SK-N-SH (cell line): ENCODE data around the gene NHS. TPM values are rescaled to one million over a fixed set of nuclear protein-coding genes. Genes with fewer than 3 reads are reported as not detected.

ENCODE experiments used
- CTCF ChIA-PET: fragments of 300-600, 350-600 bp; formaldehyde crosslinking; extraction: SDS; loops from one replicate; lab custom pipeline; 2021; lab: Yijun Ruan, JAX
- POLR2A ChIA-PET: fragments of 350-600 bp; sonication (Branson Sonifier 250); formaldehyde crosslinking; extraction: SDS; loops from one replicate; lab custom pipeline; 2020; ENCODE audit warnings: antibody characterized with exemption, inconsistent platforms; lab: Yijun Ruan, JAX
- DNase-seq: peaks from one replicate; pipeline ENCODE4 v3.0.0; 2012
- H2AFZ ChIP-seq: fragments of 200-600 bp; sonication (generic); 2 replicates; pipeline ENCODE4 v1.8.1; 2016; ENCODE audit warnings: antibody characterized with exemption, mild to moderate bottlenecking, low read depth
- H3F3A ChIP-seq: fragments of 200-600 bp; sonication (generic); replicated peaks from 2 replicates; pipeline ENCODE3; 2016; ENCODE audit warnings: antibody characterized with exemption, mild to moderate bottlenecking; ENCODE audit not compliant: insufficient read depth
- H3K27ac ChIP-seq, 2 experiments: fragments of 200-500 bp in 1 of 2; fragments of 200-600 bp in 1 of 2; sonication (Bioruptor generic) in 1 of 2; sonication (generic), shearing (Covaris generic) in 1 of 2; 2 replicates each; pipeline versions ENCODE4 v1.5.1 to v1.6.1; 2014 to 2016; ENCODE audit warnings: low read depth in 2 of 2, inconsistent platforms in 1 of 2, low read length in 1 of 2, mild to moderate bottlenecking in 1 of 2, mixed read lengths in 1 of 2
- H3K27me3 ChIP-seq: fragments of 200-600 bp; sonication (generic), shearing (Covaris generic); 2 replicates; pipeline ENCODE4 v1.6.1; 2016; ENCODE audit warnings: mixed run types; ENCODE audit not compliant: insufficient read depth
- H3K36me3 ChIP-seq, 2 experiments: fragments of 200-500 bp in 1 of 2; fragments of 200-600 bp in 1 of 2; sonication (Bioruptor generic) in 1 of 2; sonication (generic) in 1 of 2; replicated peaks in 1 of 2; 2 replicates each; pipeline versions ENCODE3 to v1.5.1; 2014 to 2016; ENCODE audit warnings: low read length in 1 of 2, mild to moderate bottlenecking in 1 of 2; ENCODE audit not compliant: insufficient read depth in 2 of 2, control insufficient read depth in 1 of 2
- H3K4me1 ChIP-seq, 2 experiments: fragments of 200-500 bp in 1 of 2; fragments of 200-600 bp in 1 of 2; sonication (Bioruptor generic) in 1 of 2; sonication (generic), shearing (Covaris generic) in 1 of 2; 2 replicates each; pipeline versions ENCODE4 v1.5.1 to v1.6.1; 2014 to 2016; ENCODE audit warnings: low read depth in 1 of 2, low read length in 1 of 2, mixed run types in 1 of 2; ENCODE audit not compliant: insufficient read depth in 2 of 2, control insufficient read depth in 1 of 2
- H3K4me2 ChIP-seq: fragments of 200-600 bp; sonication (generic), shearing (Covaris generic); 2 replicates; pipeline ENCODE4 v1.6.1; 2017; ENCODE audit warnings: mixed run types
- H3K4me3 ChIP-seq, 2 experiments: fragments of 200-500 bp in 1 of 2; fragments of 200-600 bp in 1 of 2; sonication (Bioruptor generic) in 1 of 2; sonication (generic), shearing (Covaris generic) in 1 of 2; 2 replicates each; pipeline versions ENCODE4 v1.5.1 to v1.8.1; 2014 to 2016; ENCODE audit warnings: low read depth in 2 of 2, inconsistent platforms in 1 of 2, low read length in 1 of 2, mild to moderate bottlenecking in 1 of 2, mixed read lengths in 1 of 2, moderate library complexity in 1 of 2
- H3K79me2 ChIP-seq: fragments of 200-600 bp; sonication (generic); 2 replicates; pipeline ENCODE4 v1.8.1; 2017; ENCODE audit warnings: mild to moderate bottlenecking; ENCODE audit not compliant: insufficient read depth
- H3K9ac ChIP-seq: fragments of 200-600 bp; sonication (generic); 2 replicates; pipeline ENCODE4 v1.6.1; 2017; ENCODE audit warnings: mixed run types
- H3K9me2 ChIP-seq: fragments of 200-600 bp; sonication (generic); 2 replicates; pipeline ENCODE4 v1.6.1; 2017; ENCODE audit warnings: mixed run types
- H3K9me3 ChIP-seq: fragments of 200-600 bp; sonication (generic); 2 replicates; pipeline ENCODE4 v1.6.1; 2017; ENCODE audit warnings: mixed run types, mild to moderate bottlenecking, moderate library complexity
- H4K20me1 ChIP-seq: fragments of 200-600 bp; sonication (generic); 2 replicates; pipeline ENCODE4 v1.6.1; 2017; ENCODE audit warnings: mild to moderate bottlenecking, mixed run types; ENCODE audit not compliant: insufficient read depth
- CHD2 ChIP-seq: fragments of 150-350 bp; IDR thresholded peaks from 2 replicates; pipeline ENCODE4 v1.6.1; 2018; ENCODE audit warnings: low read length; ENCODE audit not compliant: partially characterized antibody
- FOSL2 ChIP-seq: IDR thresholded peaks from 2 replicates; pipeline ENCODE4 v1.4.0; 2012; ENCODE audit warnings: low read depth, mild to moderate bottlenecking, moderate library complexity, borderline replicate concordance
- FOXJ3 ChIP-seq: sonication (generic); formaldehyde crosslinking; IDR thresholded peaks from 2 replicates; pipeline ENCODE4 v1.5.1; 2020; ENCODE audit warnings: mild to moderate bottlenecking, missing genetic modification reagents
- FOXM1 ChIP-seq: IDR thresholded peaks from 2 replicates; pipeline ENCODE4 v1.4.0; 2012; ENCODE audit warnings: low read depth, mild to moderate bottlenecking
- GATA2 ChIP-seq: sonication (generic); formaldehyde crosslinking; IDR thresholded peaks from 2 replicates; pipeline ENCODE4 v1.5.0; 2020; ENCODE audit warnings: mild to moderate bottlenecking, missing genetic modification reagents
- IRF3 ChIP-seq: fragments of 150-350 bp; IDR thresholded peaks from 2 replicates; pipeline ENCODE4 v1.6.1; 2016; ENCODE audit warnings: mild to moderate bottlenecking, low read depth, low read length
- MEF2A ChIP-seq: IDR thresholded peaks from 2 replicates; pipeline ENCODE4 v1.4.0; 2012; ENCODE audit warnings: low read depth, borderline replicate concordance
- MXI1 ChIP-seq: IDR thresholded peaks from 2 replicates; pipeline ENCODE4 v1.6.1; 2012; ENCODE audit warnings: mild to moderate bottlenecking, low read depth, low read length, improper control_type of control experiment
- RAD21 ChIP-seq: IDR thresholded peaks from 2 replicates; pipeline ENCODE4 v1.6.1; 2012; ENCODE audit warnings: mild to moderate bottlenecking, low read length
- REST ChIP-seq: IDR thresholded peaks from 2 replicates; pipeline ENCODE4 v1.6.1; 2012; ENCODE audit warnings: mild to moderate bottlenecking, low read depth, low read length, moderate library complexity
- RXRA ChIP-seq: IDR thresholded peaks from 2 replicates; pipeline ENCODE4 v1.4.0; 2012; ENCODE audit warnings: low read depth, mild to moderate bottlenecking, borderline replicate concordance
- SIN3A ChIP-seq: IDR thresholded peaks from 2 replicates; pipeline ENCODE4 v1.6.1; 2012; ENCODE audit warnings: low read depth, mild to moderate bottlenecking, low read length, moderate library complexity, borderline replicate concordance
- SMC3 ChIP-seq: IDR thresholded peaks from 2 replicates; pipeline ENCODE4 v1.6.1; 2012; ENCODE audit warnings: low read depth, low read length, improper control_type of control experiment
- TEAD4 ChIP-seq: IDR thresholded peaks from 2 replicates; pipeline ENCODE4 v1.4.0; 2012; ENCODE audit warnings: mild to moderate bottlenecking, borderline replicate concordance; ENCODE audit not compliant: insufficient read depth
- YY1 ChIP-seq: IDR thresholded peaks from 2 replicates; pipeline ENCODE4 v1.4.0; 2012; ENCODE audit warnings: low read depth, mild to moderate bottlenecking
- ZBTB33 ChIP-seq: IDR thresholded peaks from 2 replicates; pipeline ENCODE4 v1.4.0; 2012; ENCODE audit warnings: low read depth, borderline replicate concordance
- WGBS: methylation state at CpG from one replicate; pipeline ENCODE4 v1.1.6; 2017; ENCODE audit warnings: low lambda C conversion rate; 5-methylcytosine and 5-hydroxymethylcytosine counted together
- polyA plus RNA-seq, 3 experiments: library from polyadenylated mRNA; depleted of rRNA; stranded (reverse); fragments of >200 nt; gene quantifications; 2 replicates each; pipeline ENCODE4 v1.2.3, GENCODE V29; 2012
- TF ChIP-seq, protein P1 (sequence below): IDR thresholded peaks from 2 replicates; pipeline ENCODE4; 2012
- TF ChIP-seq, protein P2 (sequence below): fragments of 150-350 bp; IDR thresholded peaks from 2 replicates; pipeline ENCODE4 v1.6.1; 2017; ENCODE audit warnings: antibody characterized with exemption, low read length, low read depth, borderline replicate concordance
- TF ChIP-seq, protein P3 (sequence below): fragments of 200-600 bp; sonication (generic); IDR thresholded peaks from 2 replicates; pipeline ENCODE4 v1.6.1; 2017; ENCODE audit warnings: antibody characterized with exemption, mild to moderate bottlenecking, moderate library complexity

The NHS gene
- polyA plus RNA-seq, 1 of the 3 experiments (the other 2 are of a cell fraction): 1.0 TPM

GRCh38 chrX:17705211-17705610 is 330.2 kb downstream of the NHS start (continued):
- TF ChIP-seq, protein P1, sequence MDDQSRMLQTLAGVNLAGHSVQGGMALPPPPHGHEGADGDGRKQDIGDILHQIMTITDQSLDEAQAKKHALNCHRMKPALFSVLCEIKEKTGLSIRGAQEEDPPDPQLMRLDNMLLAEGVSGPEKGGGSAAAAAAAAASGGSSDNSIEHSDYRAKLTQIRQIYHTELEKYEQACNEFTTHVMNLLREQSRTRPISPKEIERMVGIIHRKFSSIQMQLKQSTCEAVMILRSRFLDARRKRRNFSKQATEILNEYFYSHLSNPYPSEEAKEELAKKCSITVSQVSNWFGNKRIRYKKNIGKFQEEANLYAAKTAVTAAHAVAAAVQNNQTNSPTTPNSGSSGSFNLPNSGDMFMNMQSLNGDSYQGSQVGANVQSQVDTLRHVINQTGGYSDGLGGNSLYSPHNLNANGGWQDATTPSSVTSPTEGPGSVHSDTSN: no peak
- TF ChIP-seq MEF2A: no peak
- TF ChIP-seq MXI1: no peak

DNA sequence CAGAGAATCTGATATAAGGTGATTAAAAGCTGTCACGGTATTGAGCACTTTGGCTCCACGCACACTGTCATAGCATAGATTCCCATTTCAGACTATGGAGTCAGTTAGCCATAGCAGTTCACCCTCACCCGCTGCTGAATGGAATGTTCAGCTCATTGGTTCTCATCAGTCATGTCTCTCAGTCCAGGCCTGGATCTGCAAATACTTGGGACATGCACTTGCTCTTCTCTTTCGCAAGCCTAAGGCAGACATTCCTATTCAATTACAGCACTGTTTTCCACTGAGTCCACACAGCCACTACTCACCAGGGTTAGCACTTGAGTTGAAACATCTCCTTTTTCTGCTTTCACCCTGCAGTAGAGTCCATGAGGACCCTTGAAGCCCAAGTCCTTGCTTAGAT is 331.7 kb downstream of the NHS start:
- Histone ChIP-seq H3K9ac (no peak overlapping the region), H3K4me2 (no peak overlapping the region), H3K36me3 (no peaks in the 10 kb centered on the region), H3F3A (no peaks in the 10 kb centered on the region), H3K9me3 (no peaks in the 10 kb centered on the region), H3K79me2 (no peaks in the 10 kb centered on the region), H3K27me3 (no peaks in the 10 kb centered on the region), H3K27ac (no peak overlapping the region), H4K20me1 (no peaks in the 10 kb centered on the region), H3K9me2 (no peaks in the 10 kb centered on the region), H3K4me1 (no peaks in the 10 kb centered on the region; a peak in 1 of 4 replicates), H3K4me3 (no peak overlapping the region), H2AFZ (no peak overlapping the region)
- no peak for TF ChIP-seq RXRA
- TF ChIP-seq CHD2: no peak
- TF ChIP-seq FOSL2: no peak
- TF ChIP-seq TEAD4: no peak
- no peak for TF ChIP-seq FOXM1
- no peak for TF ChIP-seq SIN3A
- TF ChIP-seq YY1: no peak
- TF ChIP-seq IRF3: no peak
- no peak for TF ChIP-seq SMC3
- TF ChIP-seq GATA2 (CRISPR knock-in tag): no peak
- TF ChIP-seq, protein P1: no peak
- no peak for TF ChIP-seq FOXJ3 (CRISPR knock-in tag)
- TF ChIP-seq MEF2A: no peak
- TF ChIP-seq RAD21: no peak
- no peak for TF ChIP-seq ZBTB33
- TF ChIP-seq, protein P2, sequence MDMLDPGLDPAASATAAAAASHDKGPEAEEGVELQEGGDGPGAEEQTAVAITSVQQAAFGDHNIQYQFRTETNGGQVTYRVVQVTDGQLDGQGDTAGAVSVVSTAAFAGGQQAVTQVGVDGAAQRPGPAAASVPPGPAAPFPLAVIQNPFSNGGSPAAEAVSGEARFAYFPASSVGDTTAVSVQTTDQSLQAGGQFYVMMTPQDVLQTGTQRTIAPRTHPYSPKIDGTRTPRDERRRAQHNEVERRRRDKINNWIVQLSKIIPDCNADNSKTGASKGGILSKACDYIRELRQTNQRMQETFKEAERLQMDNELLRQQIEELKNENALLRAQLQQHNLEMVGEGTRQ: no peak
- TF ChIP-seq REST: no peak
- TF ChIP-seq, protein P3, sequence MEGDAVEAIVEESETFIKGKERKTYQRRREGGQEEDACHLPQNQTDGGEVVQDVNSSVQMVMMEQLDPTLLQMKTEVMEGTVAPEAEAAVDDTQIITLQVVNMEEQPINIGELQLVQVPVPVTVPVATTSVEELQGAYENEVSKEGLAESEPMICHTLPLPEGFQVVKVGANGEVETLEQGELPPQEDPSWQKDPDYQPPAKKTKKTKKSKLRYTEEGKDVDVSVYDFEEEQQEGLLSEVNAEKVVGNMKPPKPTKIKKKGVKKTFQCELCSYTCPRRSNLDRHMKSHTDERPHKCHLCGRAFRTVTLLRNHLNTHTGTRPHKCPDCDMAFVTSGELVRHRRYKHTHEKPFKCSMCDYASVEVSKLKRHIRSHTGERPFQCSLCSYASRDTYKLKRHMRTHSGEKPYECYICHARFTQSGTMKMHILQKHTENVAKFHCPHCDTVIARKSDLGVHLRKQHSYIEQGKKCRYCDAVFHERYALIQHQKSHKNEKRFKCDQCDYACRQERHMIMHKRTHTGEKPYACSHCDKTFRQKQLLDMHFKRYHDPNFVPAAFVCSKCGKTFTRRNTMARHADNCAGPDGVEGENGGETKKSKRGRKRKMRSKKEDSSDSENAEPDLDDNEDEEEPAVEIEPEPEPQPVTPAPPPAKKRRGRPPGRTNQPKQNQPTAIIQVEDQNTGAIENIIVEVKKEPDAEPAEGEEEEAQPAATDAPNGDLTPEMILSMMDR: no peak
- WGBS: 50% methylated on average over 4 of the region's 4 CpGs
- DNase-seq: no peak
- ChIA-PET CTCF (interaction anchor here (0.9 kb wide), 1 partner anchor 17 kb away, joined by 3 read pairs; no protein-coding TSS in a partner anchor), POLR2A (no interaction called here)
